ENCODE data around the gene HPSE2. TPM values are rescaled to one million over a fixed set of nuclear protein-coding genes. Genes with fewer than 3 reads are reported as not detected.

The HPSE2 gene
- total RNA-seq, 2 experiments from 2014 or later = not detected

- DNase-seq (no peak), ATAC-seq (ENCODE audit: poor library complexity) (no peak)
- POLR2A ChIA-PET = no interaction called here
- H3K9me3 Mint-ChIP-seq = no peaks in the 10 kb centered on the region
- H3K4me3 Mint-ChIP-seq = no peak overlapping the region
- H3K27ac Mint-ChIP-seq = no peak overlapping the region
- TF ChIP-seq CTCF (IDR thresholded peaks at IDR 0.05) = no peak
- peaks cover 5% of the 10 kb centered on the region for H3K27me3 Mint-ChIP-seq
- intact Hi-C loops (cut with DNase I, micrococcal nuclease) = no loop called here
- no peaks in the 10 kb centered on the region for H3K36me3 Mint-ChIP-seq (ENCODE audit: low read depth)
- Histone ChIP-seq H3K4me1 (ENCODE audit: insufficient read depth, low read length) (no peaks in the 10 kb centered on the region), H3K9me3 (ENCODE audit: control insufficient read depth in 1 of 2, insufficient read depth in 1 of 2, low read length in 2 of 2) (no peaks in the 10 kb centered on the region), H3K36me3 (ENCODE audit: insufficient read depth, low read length) (no peaks in the 10 kb centered on the region), H3K27ac (ENCODE audit: low read depth in 1 of 2, low read length in 2 of 2) (no peak overlapping the region), H3K4me3 (ENCODE audit: low read length) (no peak overlapping the region), H3K27me3 (ENCODE audit: control insufficient read depth in 1 of 2, insufficient read depth in 2 of 2, low read length in 2 of 2) (no peaks in the 10 kb centered on the region)
- CTCF ChIA-PET = no interaction called here
- H3K4me1 Mint-ChIP-seq (ENCODE audit: low read depth) = no peaks in the 10 kb centered on the region
These were observed 314.3 kb downstream of the HPSE2 start for GRCh38 chr10:98921316-98921715.

DNA sequence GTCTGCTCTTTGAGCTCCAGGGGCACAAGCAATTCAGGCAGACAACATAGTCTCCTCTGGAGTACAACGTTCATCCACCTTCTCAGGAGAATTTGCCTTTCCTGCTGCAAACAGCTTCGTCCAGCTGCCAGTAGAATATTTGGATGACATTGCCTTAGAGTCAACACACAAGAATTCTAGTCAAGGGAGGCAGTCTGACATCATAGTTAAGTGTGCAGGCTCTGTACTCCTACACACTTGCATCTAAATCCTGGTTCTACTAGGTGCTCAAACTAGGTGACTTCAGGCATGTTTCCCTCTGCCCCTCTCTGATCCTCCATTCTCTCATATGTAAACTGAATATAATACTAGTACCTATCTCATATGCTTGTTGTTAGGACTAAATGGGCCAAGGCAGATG is 314.8 kb downstream of the HPSE2 start:
- Histone ChIP-seq H3K9me3 (ENCODE audit: control insufficient read depth in 1 of 2, insufficient read depth in 1 of 2, low read length in 2 of 2) (no peaks in the 10 kb centered on the region), H3K4me3 (ENCODE audit: low read length) (no peak overlapping the region), H3K27ac (ENCODE audit: low read depth in 1 of 2, low read length in 2 of 2) (no peak overlapping the region), H3K36me3 (ENCODE audit: insufficient read depth, low read length) (no peaks in the 10 kb centered on the region), H3K4me1 (ENCODE audit: insufficient read depth, low read length) (no peaks in the 10 kb centered on the region), H3K27me3 (ENCODE audit: control insufficient read depth in 1 of 2, insufficient read depth in 2 of 2, low read length in 2 of 2) (no peaks in the 10 kb centered on the region)
- POLR2A ChIA-PET = no interaction called here
- no peak for DNase-seq
- CTCF ChIA-PET = no interaction called here
- no peaks in the 10 kb centered on the region for H3K4me1 Mint-ChIP-seq (ENCODE audit: low read depth)
- no peak for TF ChIP-seq CTCF (IDR thresholded peaks at IDR 0.05)
- intact Hi-C loops (cut with DNase I, micrococcal nuclease) = no loop called here
- no peaks in the 10 kb centered on the region for H3K9me3 Mint-ChIP-seq
- no peak overlapping the region for H3K27ac Mint-ChIP-seq
- H3K27me3 Mint-ChIP-seq = peaks cover 5% of the 10 kb centered on the region
- no peaks in the 10 kb centered on the region for H3K36me3 Mint-ChIP-seq (ENCODE audit: low read depth)
- no peak overlapping the region for H3K4me3 Mint-ChIP-seq
- ATAC-seq (ENCODE audit: poor library complexity) = no peak

DNA sequence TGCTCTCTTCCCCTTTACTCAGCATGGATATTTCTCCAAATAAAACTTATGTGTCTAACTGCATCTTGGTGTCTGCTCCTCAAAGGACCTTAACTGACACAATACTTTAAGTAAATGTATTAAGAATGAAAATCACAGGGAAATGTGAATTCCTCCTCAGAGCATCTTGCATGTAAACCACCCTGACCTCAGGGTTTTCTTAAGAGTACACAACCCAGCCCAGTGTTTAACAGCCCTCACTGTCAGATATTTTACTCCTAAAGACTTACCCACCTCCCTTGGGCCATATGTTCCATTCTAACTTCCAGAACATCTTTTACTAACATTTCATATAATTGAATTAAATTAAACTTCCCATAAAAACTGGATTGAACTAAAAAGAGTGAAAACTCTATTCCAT is 315.3 kb downstream of the HPSE2 start:
- Mint-ChIP-seq H3K4me1 (ENCODE audit: low read depth) (no peaks in the 10 kb centered on the region), H3K27me3 (peaks cover 5% of the 10 kb centered on the region), H3K4me3 (no peak overlapping the region), H3K36me3 (ENCODE audit: low read depth) (no peaks in the 10 kb centered on the region), H3K27ac (no peak overlapping the region), H3K9me3 (no peaks in the 10 kb centered on the region)
- ATAC-seq (ENCODE audit: poor library complexity) (no peak), DNase-seq (no peak)
- CTCF ChIA-PET = no interaction called here
- no peak for TF ChIP-seq CTCF (IDR thresholded peaks at IDR 0.05)
- no peak overlapping the region for H3K27ac ChIP-seq (ENCODE audit: low read depth in 1 of 2, low read length in 2 of 2)
- POLR2A ChIA-PET = no interaction called here
- intact Hi-C loops (cut with DNase I, micrococcal nuclease) = no loop called here
- H3K27me3 ChIP-seq (ENCODE audit: control insufficient read depth in 1 of 2, insufficient read depth in 2 of 2, low read length in 2 of 2) = no peaks in the 10 kb centered on the region
- no peaks in the 10 kb centered on the region for H3K36me3 ChIP-seq (ENCODE audit: insufficient read depth, low read length)
- H3K4me3 ChIP-seq (ENCODE audit: low read length) = no peak overlapping the region
- no peaks in the 10 kb centered on the region for H3K9me3 ChIP-seq (ENCODE audit: control insufficient read depth in 1 of 2, insufficient read depth in 1 of 2, low read length in 2 of 2)
- H3K4me1 ChIP-seq (ENCODE audit: insufficient read depth, low read length) = no peaks in the 10 kb centered on the region

All from CD4-positive, alpha-beta T cell (primary cell).